GM23338 (cell line): ENCODE measurements around the gene STK38. TPM values are rescaled to one million over a fixed set of nuclear protein-coding genes. Genes with fewer than 3 reads are reported as not detected.

Source experiments
- ATAC-seq: fragments of 200-7000 bp; cut with Tn5 transposase; 3 replicates; pipeline ENCODE4 v1.9.1; 2020
- DNase-seq: peaks from one replicate; pipeline ENCODE4 v3.0.0-alpha.2; 2015; ENCODE audit warnings: low spot score
- H2AFZ ChIP-seq: fragments of 200-600 bp; sonication (generic); 2 replicates; pipeline ENCODE4 v1.8.0; 2016; ENCODE audit warnings: antibody characterized with exemption, mild to moderate bottlenecking, moderate library complexity
- H3F3A ChIP-seq: fragments of 200-600 bp; sonication (generic); replicated peaks from 2 replicates; pipeline ENCODE4 v1.8.0; 2017; ENCODE audit warnings: antibody characterized with exemption, mixed run types, low read depth
- H3K27ac ChIP-seq: fragments of 200-600 bp; sonication (generic); 2 replicates; pipeline ENCODE4 v1.6.1; 2016; ENCODE audit warnings: low read depth
- H3K27me3 ChIP-seq: fragments of 200-600 bp; sonication (generic); 2 replicates; pipeline ENCODE4 v1.8.0; 2016; ENCODE audit warnings: mild to moderate bottlenecking, mixed run types, moderate library complexity; ENCODE audit not compliant: insufficient read depth
- H3K36me3 ChIP-seq: fragments of 200-600 bp; sonication (generic); 2 replicates; pipeline ENCODE4 v1.8.0; 2016; ENCODE audit warnings: mild to moderate bottlenecking; ENCODE audit not compliant: insufficient read depth
- H3K4me1 ChIP-seq: fragments of 200-600 bp; sonication (generic); 2 replicates; pipeline ENCODE4 v1.8.0; 2016; ENCODE audit warnings: mild to moderate bottlenecking, moderate library complexity; ENCODE audit not compliant: insufficient read depth
- H3K4me2 ChIP-seq: fragments of 200-600 bp; sonication (generic); 2 replicates; pipeline ENCODE4 v1.7.1; 2017; ENCODE audit warnings: mixed run types
- H3K4me3 ChIP-seq: fragments of 200-600 bp; sonication (generic); 2 replicates; pipeline ENCODE4 v1.6.1; 2016; ENCODE audit warnings: mixed run types
- H3K79me2 ChIP-seq: fragments of 200-600 bp; sonication (generic); replicated peaks from 2 replicates; pipeline ENCODE4 v1.8.0; 2017; ENCODE audit warnings: mild to moderate bottlenecking; ENCODE audit not compliant: insufficient read depth
- H3K9me2 ChIP-seq: fragments of 200-600 bp; sonication (generic); 2 replicates; pipeline ENCODE4 v1.8.0; 2017; ENCODE audit not compliant: insufficient read depth
- H4K20me1 ChIP-seq: fragments of 200-600 bp; sonication (generic); replicated peaks from 2 replicates; pipeline ENCODE4 v1.8.0; 2017; ENCODE audit warnings: mild to moderate bottlenecking; ENCODE audit not compliant: insufficient read depth
- H3K27ac Mint-ChIP-seq: 2 replicates; pipeline ENCODE4 v1.8.0; 2020; ENCODE audit warnings: inconsistent platforms, mild to moderate bottlenecking, moderate library complexity, mixed read lengths
- H3K27me3 Mint-ChIP-seq: 3 replicates; pipeline ENCODE4 v1.8.0; 2022; ENCODE audit warnings: low read depth, mild to moderate bottlenecking, moderate library complexity, mixed read lengths, inconsistent platforms; ENCODE audit not compliant: insufficient read depth, poor library complexity
- H3K36me3 Mint-ChIP-seq: 3 replicates; pipeline ENCODE4 v1.8.0; 2021; ENCODE audit warnings: low read depth, mild to moderate bottlenecking, inconsistent platforms, moderate library complexity, mixed read lengths
- H3K4me1 Mint-ChIP-seq: 3 replicates; pipeline ENCODE4 v1.8.0; 2020; ENCODE audit warnings: mild to moderate bottlenecking, inconsistent platforms, mixed read lengths
- H3K4me3 Mint-ChIP-seq: 3 replicates; pipeline ENCODE4 v1.8.0; 2021; ENCODE audit warnings: moderate library complexity, mild to moderate bottlenecking, inconsistent platforms, mixed read lengths
- H3K9me3 Mint-ChIP-seq: 3 replicates; pipeline ENCODE4 v1.8.0; 2020; ENCODE audit warnings: moderate library complexity, mild to moderate bottlenecking, inconsistent platforms, mixed read lengths
- CREB1 ChIP-seq: fragments of 250-450 bp; sonication (Bioruptor Pico); IDR thresholded peaks from 2 replicates; pipeline ENCODE4 v1.5.0; 2020; ENCODE audit warnings: low read depth, mild to moderate bottlenecking, moderate library complexity
- CTCF ChIP-seq, 2 experiments: fragments of 200-600 bp in 1 of 2; sonication (generic) in 1 of 2; conservative IDR thresholded peaks; 2 replicates each; pipeline versions ENCODE4 v1.5.1 to v1.6.1; 2016 to 2017; ENCODE audit warnings: antibody characterized with exemption in 2 of 2, low read depth in 2 of 2, mild to moderate bottlenecking in 2 of 2, moderate library complexity in 1 of 2
- ETS1 ChIP-seq: IDR thresholded peaks from 2 replicates; pipeline ENCODE4 v1.6.1; 2016; ENCODE audit warnings: antibody characterized with exemption
- EZH2 ChIP-seq: fragments of 200-600 bp; sonication (generic); IDR thresholded peaks from one replicate; pipeline ENCODE4 v1.8.0; 2017; ENCODE audit warnings: antibody characterized with exemption, mild to moderate bottlenecking, low read depth; ENCODE audit not compliant: unreplicated experiment
- EZH2phosphoT487 ChIP-seq: fragments of 200-600 bp; sonication (generic); IDR thresholded peaks from one replicate; pipeline ENCODE4 v1.8.1; 2018; ENCODE audit warnings: antibody characterized with exemption; ENCODE audit not compliant: unreplicated experiment
- JUNB ChIP-seq: IDR thresholded peaks from one replicate; pipeline ENCODE4 v1.6.1; 2016; ENCODE audit warnings: antibody characterized with exemption; ENCODE audit not compliant: unreplicated experiment
- NANOG ChIP-seq: IDR thresholded peaks from 2 replicates; pipeline ENCODE4 v1.6.1; 2016; ENCODE audit warnings: antibody characterized with exemption, borderline replicate concordance
- POLR2AphosphoS5 ChIP-seq: IDR thresholded peaks from 2 replicates; pipeline ENCODE4 v1.6.1; 2016; ENCODE audit warnings: antibody characterized with exemption, low read depth
- STAT1 ChIP-seq: IDR thresholded peaks from one replicate; pipeline ENCODE4 v1.6.1; 2016; ENCODE audit warnings: antibody characterized with exemption; ENCODE audit not compliant: unreplicated experiment
- ZNF114 ChIP-seq: fragments of 250-450 bp; sonication (Bioruptor Pico); IDR thresholded peaks from 2 replicates; pipeline ENCODE4 v1.5.0; 2020; ENCODE audit warnings: mild to moderate bottlenecking, moderate library complexity
- ZNF331 ChIP-seq: fragments of 250-450 bp; sonication (Bioruptor Pico); IDR thresholded peaks from 2 replicates; pipeline ENCODE4 v1.5.0; 2020; ENCODE audit warnings: low read depth, mild to moderate bottlenecking, moderate library complexity
- polyA plus RNA-seq: library from polyadenylated mRNA; unstranded; fragments of >200 nt; fragmentation: Nextera tagmentation; extraction: Ambion mirVana; gene quantifications from 2 replicates; pipeline ENCODE4 v1.2.1, GENCODE V29; 2016
- total RNA-seq: library from RNA; depleted of rRNA; stranded (reverse); fragments of >200 nt; shearing (Covaris generic); gene quantifications from 2 replicates; pipeline ENCODE4 v1.2.3, GENCODE V29; 2014
- TF ChIP-seq, protein P1 (sequence below): fragments of 250-450 bp; sonication (Bioruptor Pico); IDR thresholded peaks from 2 replicates; pipeline ENCODE4 v1.5.0; 2020; ENCODE audit warnings: mild to moderate bottlenecking, moderate library complexity
- TF ChIP-seq, protein P2 (sequence below): IDR thresholded peaks from one replicate; pipeline ENCODE4 v1.6.1; 2018; ENCODE audit warnings: antibody characterized with exemption; ENCODE audit not compliant: unreplicated experiment

Gene STK38
- total and polyA plus RNA-seq, 2 experiments from 2014 or later = 10.8 to 17.4 TPM

DNA sequence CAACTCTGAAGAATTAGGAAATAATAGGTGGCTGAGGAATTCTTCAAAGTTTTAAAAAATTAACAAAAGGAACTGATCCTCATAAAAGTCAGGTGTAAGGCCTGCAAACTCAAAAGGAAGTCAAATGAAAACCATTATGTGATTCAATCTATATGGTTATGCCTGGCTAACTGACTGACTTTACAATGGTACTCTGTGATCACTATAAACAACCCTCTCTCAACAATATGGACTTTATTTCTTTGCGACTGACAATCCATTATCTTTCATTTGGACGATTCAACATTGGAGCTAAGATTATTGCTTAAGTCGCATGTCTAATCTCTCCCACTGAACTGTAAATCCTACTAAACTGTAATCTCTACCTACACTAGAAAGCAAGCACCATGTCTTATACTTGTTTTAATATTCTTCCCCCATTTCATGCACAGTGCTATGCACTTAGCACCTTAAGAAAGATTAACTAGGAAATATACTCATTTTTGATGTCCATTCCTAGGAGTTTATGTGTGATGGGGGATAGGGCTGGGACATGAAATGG, 1.4 kb downstream of the STK38 start:
- Mint-ChIP-seq H3K4me3 (peak overlapping the region; percentile 91), H3K9me3 (no peaks in the 10 kb centered on the region), H3K36me3 (peaks cover 8% of the 10 kb centered on the region; the same call in 2 of the 3 replicates), H3K27me3 (peaks cover 5% of the 10 kb centered on the region), H3K4me1 (peaks cover 7% of the 10 kb centered on the region), H3K27ac (no peak overlapping the region)
- H3K4me1 ChIP-seq = peaks cover 17% of the 10 kb centered on the region
- peaks cover 14% of the 10 kb centered on the region; the same call in 1 of the 2 replicates for H4K20me1 ChIP-seq
- H3K4me2 ChIP-seq = peak overlapping the region; percentile 98
- no peaks in the 10 kb centered on the region for H3K9me2 ChIP-seq
- DNase-seq = no peak
- peaks cover 60% of the 10 kb centered on the region for H3K79me2 ChIP-seq
- ATAC-seq = no peak
- H2AFZ ChIP-seq = no peak overlapping the region
- no peak overlapping the region for H3K27ac ChIP-seq
- H3K36me3 ChIP-seq = no peaks in the 10 kb centered on the region
- peak overlapping the region; percentile 90 for H3K4me3 ChIP-seq
- no peaks in the 10 kb centered on the region for H3K27me3 ChIP-seq
- H3F3A ChIP-seq = no peaks in the 10 kb centered on the region
- no peak for TF ChIP-seq EZH2
- TF ChIP-seq, protein P1, sequence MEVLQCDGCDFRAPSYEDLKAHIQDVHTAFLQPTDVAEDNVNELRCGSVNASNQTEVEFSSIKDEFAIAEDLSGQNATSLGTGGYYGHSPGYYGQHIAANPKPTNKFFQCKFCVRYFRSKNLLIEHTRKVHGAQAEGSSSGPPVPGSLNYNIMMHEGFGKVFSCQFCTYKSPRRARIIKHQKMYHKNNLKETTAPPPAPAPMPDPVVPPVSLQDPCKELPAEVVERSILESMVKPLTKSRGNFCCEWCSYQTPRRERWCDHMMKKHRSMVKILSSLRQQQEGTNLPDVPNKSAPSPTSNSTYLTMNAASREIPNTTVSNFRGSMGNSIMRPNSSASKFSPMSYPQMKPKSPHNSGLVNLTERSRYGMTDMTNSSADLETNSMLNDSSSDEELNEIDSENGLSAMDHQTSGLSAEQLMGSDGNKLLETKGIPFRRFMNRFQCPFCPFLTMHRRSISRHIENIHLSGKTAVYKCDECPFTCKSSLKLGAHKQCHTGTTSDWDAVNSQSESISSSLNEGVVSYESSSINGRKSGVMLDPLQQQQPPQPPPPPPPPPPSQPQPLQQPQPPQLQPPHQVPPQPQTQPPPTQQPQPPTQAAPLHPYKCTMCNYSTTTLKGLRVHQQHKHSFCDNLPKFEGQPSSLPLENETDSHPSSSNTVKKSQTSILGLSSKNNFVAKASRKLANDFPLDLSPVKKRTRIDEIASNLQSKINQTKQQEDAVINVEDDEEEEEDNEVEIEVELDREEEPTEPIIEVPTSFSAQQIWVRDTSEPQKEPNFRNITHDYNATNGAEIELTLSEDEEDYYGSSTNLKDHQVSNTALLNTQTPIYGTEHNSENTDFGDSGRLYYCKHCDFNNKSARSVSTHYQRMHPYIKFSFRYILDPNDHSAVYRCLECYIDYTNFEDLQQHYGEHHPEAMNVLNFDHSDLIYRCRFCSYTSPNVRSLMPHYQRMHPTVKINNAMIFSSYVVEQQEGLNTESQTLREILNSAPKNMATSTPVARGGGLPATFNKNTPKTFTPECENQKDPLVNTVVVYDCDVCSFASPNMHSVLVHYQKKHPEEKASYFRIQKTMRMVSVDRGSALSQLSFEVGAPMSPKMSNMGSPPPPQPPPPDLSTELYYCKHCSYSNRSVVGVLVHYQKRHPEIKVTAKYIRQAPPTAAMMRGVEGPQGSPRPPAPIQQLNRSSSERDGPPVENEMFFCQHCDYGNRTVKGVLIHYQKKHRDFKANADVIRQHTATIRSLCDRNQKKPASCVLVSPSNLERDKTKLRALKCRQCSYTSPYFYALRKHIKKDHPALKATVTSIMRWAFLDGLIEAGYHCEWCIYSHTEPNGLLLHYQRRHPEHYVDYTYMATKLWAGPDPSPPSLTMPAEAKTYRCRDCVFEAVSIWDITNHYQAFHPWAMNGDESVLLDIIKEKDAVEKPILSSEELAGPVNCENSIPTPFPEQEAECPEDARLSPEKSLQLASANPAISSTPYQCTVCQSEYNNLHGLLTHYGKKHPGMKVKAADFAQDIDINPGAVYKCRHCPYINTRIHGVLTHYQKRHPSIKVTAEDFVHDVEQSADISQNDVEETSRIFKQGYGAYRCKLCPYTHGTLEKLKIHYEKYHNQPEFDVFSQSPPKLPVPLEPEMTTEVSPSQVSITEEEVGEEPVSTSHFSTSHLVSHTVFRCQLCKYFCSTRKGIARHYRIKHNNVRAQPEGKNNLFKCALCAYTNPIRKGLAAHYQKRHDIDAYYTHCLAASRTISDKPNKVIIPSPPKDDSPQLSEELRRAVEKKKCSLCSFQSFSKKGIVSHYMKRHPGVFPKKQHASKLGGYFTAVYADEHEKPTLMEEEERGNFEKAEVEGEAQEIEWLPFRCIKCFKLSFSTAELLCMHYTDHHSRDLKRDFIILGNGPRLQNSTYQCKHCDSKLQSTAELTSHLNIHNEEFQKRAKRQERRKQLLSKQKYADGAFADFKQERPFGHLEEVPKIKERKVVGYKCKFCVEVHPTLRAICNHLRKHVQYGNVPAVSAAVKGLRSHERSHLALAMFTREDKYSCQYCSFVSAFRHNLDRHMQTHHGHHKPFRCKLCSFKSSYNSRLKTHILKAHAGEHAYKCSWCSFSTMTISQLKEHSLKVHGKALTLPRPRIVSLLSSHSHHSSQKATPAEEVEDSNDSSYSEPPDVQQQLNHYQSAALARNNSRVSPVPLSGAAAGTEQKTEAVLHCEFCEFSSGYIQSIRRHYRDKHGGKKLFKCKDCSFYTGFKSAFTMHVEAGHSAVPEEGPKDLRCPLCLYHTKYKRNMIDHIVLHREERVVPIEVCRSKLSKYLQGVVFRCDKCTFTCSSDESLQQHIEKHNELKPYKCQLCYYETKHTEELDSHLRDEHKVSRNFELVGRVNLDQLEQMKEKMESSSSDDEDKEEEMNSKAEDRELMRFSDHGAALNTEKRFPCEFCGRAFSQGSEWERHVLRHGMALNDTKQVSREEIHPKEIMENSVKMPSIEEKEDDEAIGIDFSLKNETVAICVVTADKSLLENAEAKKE (CRISPR knock-in tag) = no peak
- no peak for TF ChIP-seq EZH2phosphoT487
- no peak for TF ChIP-seq ETS1
- no peak for TF ChIP-seq CTCF (conservative IDR thresholded peaks at IDR 0.05; ENCODE audit: low read depth in 2 of 2)
- no peak for TF ChIP-seq STAT1
- no peak for TF ChIP-seq CREB1 (CRISPR knock-in tag)
- no peak for TF ChIP-seq ZNF114 (CRISPR knock-in tag)
- TF ChIP-seq POLR2AphosphoS5 = no peak
- TF ChIP-seq ZNF331 (CRISPR knock-in tag) = no peak
- no peak for TF ChIP-seq NANOG
- TF ChIP-seq, protein P2, sequence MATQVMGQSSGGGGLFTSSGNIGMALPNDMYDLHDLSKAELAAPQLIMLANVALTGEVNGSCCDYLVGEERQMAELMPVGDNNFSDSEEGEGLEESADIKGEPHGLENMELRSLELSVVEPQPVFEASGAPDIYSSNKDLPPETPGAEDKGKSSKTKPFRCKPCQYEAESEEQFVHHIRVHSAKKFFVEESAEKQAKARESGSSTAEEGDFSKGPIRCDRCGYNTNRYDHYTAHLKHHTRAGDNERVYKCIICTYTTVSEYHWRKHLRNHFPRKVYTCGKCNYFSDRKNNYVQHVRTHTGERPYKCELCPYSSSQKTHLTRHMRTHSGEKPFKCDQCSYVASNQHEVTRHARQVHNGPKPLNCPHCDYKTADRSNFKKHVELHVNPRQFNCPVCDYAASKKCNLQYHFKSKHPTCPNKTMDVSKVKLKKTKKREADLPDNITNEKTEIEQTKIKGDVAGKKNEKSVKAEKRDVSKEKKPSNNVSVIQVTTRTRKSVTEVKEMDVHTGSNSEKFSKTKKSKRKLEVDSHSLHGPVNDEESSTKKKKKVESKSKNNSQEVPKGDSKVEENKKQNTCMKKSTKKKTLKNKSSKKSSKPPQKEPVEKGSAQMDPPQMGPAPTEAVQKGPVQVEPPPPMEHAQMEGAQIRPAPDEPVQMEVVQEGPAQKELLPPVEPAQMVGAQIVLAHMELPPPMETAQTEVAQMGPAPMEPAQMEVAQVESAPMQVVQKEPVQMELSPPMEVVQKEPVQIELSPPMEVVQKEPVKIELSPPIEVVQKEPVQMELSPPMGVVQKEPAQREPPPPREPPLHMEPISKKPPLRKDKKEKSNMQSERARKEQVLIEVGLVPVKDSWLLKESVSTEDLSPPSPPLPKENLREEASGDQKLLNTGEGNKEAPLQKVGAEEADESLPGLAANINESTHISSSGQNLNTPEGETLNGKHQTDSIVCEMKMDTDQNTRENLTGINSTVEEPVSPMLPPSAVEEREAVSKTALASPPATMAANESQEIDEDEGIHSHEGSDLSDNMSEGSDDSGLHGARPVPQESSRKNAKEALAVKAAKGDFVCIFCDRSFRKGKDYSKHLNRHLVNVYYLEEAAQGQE = no peak
- no peak for TF ChIP-seq JUNB
